Endodermal cell (in vitro differentiated cells): ENCODE results near the gene HES1. TPM values are rescaled to one million over a fixed set of nuclear protein-coding genes. Genes with fewer than 3 reads are reported as not detected.

Experiments used
- DNase-seq: peaks from one replicate; pipeline ENCODE4 v3.0.0-alpha.2; 2017
- H3K27ac ChIP-seq: 2 replicates; pipeline ENCODE4 v1.5.1; 2013; ENCODE audit warnings: mild to moderate bottlenecking, low read depth, low read length, moderate library complexity
- H3K27me3 ChIP-seq: 2 replicates; pipeline ENCODE4 v1.6.1; 2013; ENCODE audit warnings: mild to moderate bottlenecking, low read length, moderate library complexity; ENCODE audit not compliant: insufficient read depth, control insufficient read depth, poor library complexity, severe bottlenecking
- H3K36me3 ChIP-seq: 2 replicates; pipeline ENCODE4 v1.7.0; 2013; ENCODE audit warnings: mild to moderate bottlenecking, low read length, moderate library complexity; ENCODE audit not compliant: control insufficient read depth, insufficient read depth
- H3K4me1 ChIP-seq: one replicate; pipeline ENCODE4 v1.7.0; 2013; ENCODE audit warnings: low read length; ENCODE audit not compliant: control insufficient read depth, insufficient read depth
- H3K4me3 ChIP-seq: 2 replicates; pipeline ENCODE4 v1.5.1; 2013; ENCODE audit warnings: mild to moderate bottlenecking, low read length, moderate library complexity
- H3K9ac ChIP-seq: 2 replicates; pipeline ENCODE4 v1.6.1; 2013; ENCODE audit warnings: mild to moderate bottlenecking, low read length, moderate library complexity; ENCODE audit not compliant: poor library complexity, severe bottlenecking; ENCODE audit errors: extremely low read depth
- H3K9me3 ChIP-seq: 2 replicates; pipeline ENCODE4 v1.6.1; 2013; ENCODE audit warnings: mild to moderate bottlenecking, low read length, moderate library complexity; ENCODE audit not compliant: control insufficient read depth
- H3K27ac Mint-ChIP-seq: 2 replicates; pipeline ENCODE4 v1.8.0; 2020; ENCODE audit warnings: mixed read lengths
- H3K27me3 Mint-ChIP-seq: 2 replicates; pipeline ENCODE4 v1.8.0; 2021; ENCODE audit warnings: mild to moderate bottlenecking, mixed read lengths; ENCODE audit not compliant: insufficient read depth
- H3K36me3 Mint-ChIP-seq: 2 replicates; pipeline ENCODE4 v1.8.0; 2020; ENCODE audit warnings: low read depth, mixed read lengths
- H3K4me1 Mint-ChIP-seq: 2 replicates; pipeline ENCODE4 v1.8.0; 2020; ENCODE audit warnings: mixed read lengths
- H3K4me3 Mint-ChIP-seq: 2 replicates; pipeline ENCODE4 v1.8.0; 2020; ENCODE audit warnings: mild to moderate bottlenecking, moderate library complexity, mixed read lengths
- H3K9me3 Mint-ChIP-seq: 2 replicates; pipeline ENCODE4 v1.8.0; 2020; ENCODE audit warnings: mild to moderate bottlenecking, mixed read lengths
- CTCF ChIP-seq: fragments of 200-600 bp; sonication (generic); conservative IDR thresholded peaks from 2 replicates; pipeline ENCODE4 v1.5.0; 2021; ENCODE audit warnings: antibody characterized with exemption, mild to moderate bottlenecking
- WGBS, 2 experiments: methylation state at CpG; one replicate each; pipeline versions ENCODE4 v1.1.5 to v1.1.7; 2013; ENCODE audit warnings: missing lambda C conversion rate in 2 of 2, mixed read lengths in 1 of 2; ENCODE audit not compliant: insufficient coverage in 1 of 2, insufficient read length in 1 of 2; 5-methylcytosine and 5-hydroxymethylcytosine counted together
- total RNA-seq, 2 donors: library from RNA; stranded (reverse); fragmentation: NEBNext Ultra II Directional in 1 of 2; extraction: Animal tissue kit (Norgen Biotek cat#: 25700) in 1 of 2; gene quantifications; 2 replicates in 1 of 2; 3 replicates in 1 of 2; pipeline ENCODE4 v1.2.1, GENCODE V29; 2021

HES1 gene
- total RNA-seq, 2 donors from 2014 or later: 2.1 to 17.5 TPM

GRCh38 chr3:194123726-194124125 lies 12.2 kb upstream of the HES1 start:
- Histone ChIP-seq H3K9me3 (no peaks in the 10 kb centered on the region), H3K4me3 (no peak overlapping the region), H3K27ac (no peak overlapping the region), H3K4me1 (no peaks in the 10 kb centered on the region), H3K27me3 (no peaks in the 10 kb centered on the region), H3K9ac (no peak overlapping the region), H3K36me3 (no peaks in the 10 kb centered on the region)
- no peak for TF ChIP-seq CTCF
- Mint-ChIP-seq H3K36me3 (no peaks in the 10 kb centered on the region), H3K27me3 (peaks cover 8% of the 10 kb centered on the region), H3K9me3 (no peaks in the 10 kb centered on the region), H3K27ac (no peak overlapping the region), H3K4me1 (no peaks in the 10 kb centered on the region), H3K4me3 (no peak overlapping the region)
- no peak for DNase-seq
- WGBS, 2 experiments: 95 to 100% methylated on average over 5 to 6 of the region's 6 CpGs

- H3K27ac Mint-ChIP-seq: no peak overlapping the region
- H3K9me3 ChIP-seq: no peaks in the 10 kb centered on the region
- no peaks in the 10 kb centered on the region for H3K9me3 Mint-ChIP-seq
- H3K4me3 Mint-ChIP-seq: no peak overlapping the region
- DNase-seq: no peak
- H3K4me3 ChIP-seq: no peak overlapping the region
- peaks cover 8% of the 10 kb centered on the region for H3K27me3 Mint-ChIP-seq
- no peaks in the 10 kb centered on the region for H3K36me3 ChIP-seq
- no peaks in the 10 kb centered on the region for H3K36me3 Mint-ChIP-seq
- no peaks in the 10 kb centered on the region for H3K27me3 ChIP-seq
- TF ChIP-seq CTCF: no peak
- H3K9ac ChIP-seq: no peak overlapping the region
- H3K27ac ChIP-seq: no peak overlapping the region
- H3K4me1 ChIP-seq: no peaks in the 10 kb centered on the region
- WGBS, 2 experiments: 87 to 100% methylated on average over 4 of the region's 4 CpGs
- no peaks in the 10 kb centered on the region for H3K4me1 Mint-ChIP-seq
Measured at GRCh38 chr3:194124193-194124592, 11.8 kb upstream of the HES1 start.

GRCh38 chr3:194125442-194125841 lies 10.5 kb upstream of the HES1 start:
- WGBS, 2 experiments: 93 to 94% methylated on average over 3 to 6 of the region's 6 CpGs
- Histone ChIP-seq H3K9me3 (no peaks in the 10 kb centered on the region), H3K4me1 (no peaks in the 10 kb centered on the region), H3K27me3 (no peaks in the 10 kb centered on the region), H3K4me3 (no peak overlapping the region), H3K27ac (no peak overlapping the region), H3K36me3 (no peaks in the 10 kb centered on the region), H3K9ac (no peak overlapping the region)
- H3K4me3 Mint-ChIP-seq: no peak overlapping the region
- TF ChIP-seq CTCF: no peak
- H3K9me3 Mint-ChIP-seq: no peaks in the 10 kb centered on the region
- H3K36me3 Mint-ChIP-seq: no peaks in the 10 kb centered on the region
- peaks cover 11% of the 10 kb centered on the region for H3K4me1 Mint-ChIP-seq
- peaks cover 13% of the 10 kb centered on the region for H3K27me3 Mint-ChIP-seq
- H3K27ac Mint-ChIP-seq: no peak overlapping the region
- DNase-seq: no peak
